ENCODE results near the gene KBTBD13. TPM values are rescaled to one million over a fixed set of nuclear protein-coding genes. Genes with fewer than 3 reads are reported as not detected.

KBTBD13 gene
- total RNA-seq, 1 experiment from 2014 or later: not detected

- ChIA-PET POLR2A (interaction anchor here (0.6 kb wide), 1 partner anchor 35 kb away, joined by 3 read pairs; no protein-coding TSS in a partner anchor), CTCF (interaction anchor here (0.6 to 1.7 kb wide), 3 partner anchors 26 to 54 kb away, joined by 4 to 9 read pairs (median 9); no protein-coding TSS in a partner anchor)
- ATAC-seq: no peak
- H3K4me1 ChIP-seq (ENCODE audit: control insufficient read depth, insufficient read depth, low read length): peaks cover 13% of the 10 kb centered on the region
- intact Hi-C loops (cut with micrococcal nuclease; ENCODE audit: unreplicated experiment) (no loop called here), in situ Hi-C loops (cut with HindIII; ENCODE audit: low pct_unique_long_range_greater_than_20kb, low sequenced_read_pairs) (no loop called here)
- H3K9me3 ChIP-seq (ENCODE audit: control insufficient read depth, insufficient read depth, low read depth, low read length): no peaks in the 10 kb centered on the region
- H3K4me3 ChIP-seq (ENCODE audit: low read depth in 2 of 2, low read length in 2 of 2): no peak overlapping the region
- no TSS peak for BruUV-seq (replicated peaks)
- no peaks in the 10 kb centered on the region for H3K36me3 ChIP-seq (ENCODE audit: control insufficient read depth, insufficient read depth, low read length)
- no peak for TF ChIP-seq POLR2AphosphoS5 (IDR thresholded peaks at IDR 0.05; ENCODE audit: low read depth, low read length)
- TF ChIP-seq REST (IDR thresholded peaks at IDR 0.05; ENCODE audit: insufficient read depth in 1 of 2, low read depth in 2 of 2, low read length in 1 of 2): no peak
- TF ChIP-seq SIN3A (IDR thresholded peaks at IDR 0.05; ENCODE audit: borderline replicate concordance, insufficient read depth, low read depth, low read length): no peak
- TF ChIP-seq CTCF (IDR thresholded peaks at IDR 0.05): no peak
- TF ChIP-seq TCF7L2 (IDR thresholded peaks at IDR 0.05; ENCODE audit: low read depth, low read length): no peak
- no peak overlapping the region for H3K27ac ChIP-seq (ENCODE audit: low read length)
- no peak for DNase-seq (ENCODE audit: low read depth, low spot score)
- H3K27me3 ChIP-seq (ENCODE audit: control insufficient read depth, insufficient read depth, low read length): no peaks in the 10 kb centered on the region
These were observed 11.5 kb downstream of the KBTBD13 start for GRCh38 chr15:65087873-65088642.

GRCh38 chr15:65088643-65089021, 12.1 kb downstream of the KBTBD13 start:
- in situ Hi-C loops (cut with HindIII; ENCODE audit: low pct_unique_long_range_greater_than_20kb, low sequenced_read_pairs): no loop called here
- ChIA-PET POLR2A (no interaction called here), CTCF (no interaction called here)
- no TSS peak for BruUV-seq (replicated peaks)
- TF ChIP-seq CTCF (IDR thresholded peaks at IDR 0.05) (no peak), SIN3A (IDR thresholded peaks at IDR 0.05; ENCODE audit: borderline replicate concordance, insufficient read depth, low read depth, low read length) (no peak), REST (IDR thresholded peaks at IDR 0.05; ENCODE audit: insufficient read depth in 1 of 2, low read depth in 2 of 2, low read length in 1 of 2) (no peak), TCF7L2 (IDR thresholded peaks at IDR 0.05; ENCODE audit: low read depth, low read length) (no peak), POLR2AphosphoS5 (IDR thresholded peaks at IDR 0.05; ENCODE audit: low read depth, low read length) (no peak)
- DNase-seq (ENCODE audit: low read depth, low spot score) (no peak), ATAC-seq (no peak)
- Histone ChIP-seq H3K36me3 (ENCODE audit: control insufficient read depth, insufficient read depth, low read length) (no peaks in the 10 kb centered on the region), H3K27ac (ENCODE audit: low read length) (no peak overlapping the region), H3K4me1 (ENCODE audit: control insufficient read depth, insufficient read depth, low read length) (peaks cover 13% of the 10 kb centered on the region), H3K4me3 (ENCODE audit: low read depth in 2 of 2, low read length in 2 of 2) (no peak overlapping the region), H3K9me3 (ENCODE audit: control insufficient read depth, insufficient read depth, low read depth, low read length) (no peaks in the 10 kb centered on the region), H3K27me3 (ENCODE audit: control insufficient read depth, insufficient read depth, low read length) (no peaks in the 10 kb centered on the region)
- intact Hi-C loops (cut with micrococcal nuclease; ENCODE audit: unreplicated experiment): no loop called here

Data from Panc1 (cell line).